ENCODE measurements around the gene SUPT5H.
"Not testable (repeated sequence)": the region's sequence is repeated elsewhere in the genome, so short reads cannot be mapped to it uniquely, and the experiment has no call there.

SUPT5H gene

DNA sequence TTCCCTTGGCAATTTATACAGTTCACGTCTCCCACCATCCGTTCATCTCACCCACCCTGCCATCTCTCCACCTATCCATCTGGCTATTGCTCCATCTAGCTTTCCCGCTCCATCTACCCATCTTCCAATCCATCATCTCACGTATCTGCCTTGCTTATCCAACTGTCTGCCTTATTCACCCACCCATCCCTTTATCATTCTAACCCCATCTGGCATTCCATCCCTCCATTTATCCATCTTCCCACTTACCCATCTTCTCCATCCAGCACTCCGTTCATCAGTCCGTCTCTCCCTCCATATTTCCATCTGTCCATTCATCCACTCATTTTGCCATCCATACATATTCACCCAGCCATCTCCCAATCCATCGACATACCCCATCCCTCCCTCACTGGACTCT, 19.6 kb upstream of the SUPT5H start:
- DNase-seq (ENCODE audit: low read depth), result no peak

DNA sequence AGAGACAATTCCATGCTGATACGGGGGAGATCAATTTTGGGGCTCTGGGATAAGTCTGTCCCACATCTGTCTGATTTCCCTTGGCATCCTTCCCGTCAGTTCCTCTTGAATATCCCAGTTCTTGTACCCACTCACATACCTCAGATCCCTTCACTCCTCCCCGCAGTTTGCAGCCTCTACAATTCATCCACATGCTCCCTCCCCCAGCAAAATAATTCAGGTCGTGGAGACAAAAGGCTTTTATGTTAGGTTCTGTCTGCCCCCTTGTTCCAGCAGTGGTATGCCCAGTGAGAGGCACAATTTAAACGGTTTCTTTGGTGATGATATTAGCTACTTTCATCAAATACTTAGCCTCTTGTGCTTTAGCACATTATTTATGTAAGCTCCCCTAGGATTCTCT, 19.2 kb upstream of the SUPT5H start:
- DNase-seq (ENCODE audit: low read depth), result no peak

DNA sequence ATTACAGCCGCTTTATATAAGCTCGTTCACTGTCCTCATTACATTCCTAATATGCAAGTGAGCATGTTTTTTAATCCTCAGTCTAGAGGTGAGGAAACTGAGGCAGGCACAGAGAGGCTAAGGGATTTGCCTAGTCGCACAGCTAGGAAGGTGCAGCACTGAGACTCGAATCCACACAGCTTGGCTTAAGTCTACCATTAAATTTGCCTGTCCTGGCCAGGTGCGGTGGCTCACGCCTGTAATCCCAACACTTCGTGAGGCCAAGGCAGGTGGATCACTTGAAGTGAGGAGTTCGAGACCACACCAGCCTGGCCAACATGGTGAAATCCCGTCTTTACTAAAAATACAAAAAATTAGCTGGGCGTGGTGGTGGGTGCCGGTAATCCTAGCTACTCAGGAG, 17.7 kb upstream of the SUPT5H start:
- DNase-seq (ENCODE audit: low read depth), result no peak

DNA sequence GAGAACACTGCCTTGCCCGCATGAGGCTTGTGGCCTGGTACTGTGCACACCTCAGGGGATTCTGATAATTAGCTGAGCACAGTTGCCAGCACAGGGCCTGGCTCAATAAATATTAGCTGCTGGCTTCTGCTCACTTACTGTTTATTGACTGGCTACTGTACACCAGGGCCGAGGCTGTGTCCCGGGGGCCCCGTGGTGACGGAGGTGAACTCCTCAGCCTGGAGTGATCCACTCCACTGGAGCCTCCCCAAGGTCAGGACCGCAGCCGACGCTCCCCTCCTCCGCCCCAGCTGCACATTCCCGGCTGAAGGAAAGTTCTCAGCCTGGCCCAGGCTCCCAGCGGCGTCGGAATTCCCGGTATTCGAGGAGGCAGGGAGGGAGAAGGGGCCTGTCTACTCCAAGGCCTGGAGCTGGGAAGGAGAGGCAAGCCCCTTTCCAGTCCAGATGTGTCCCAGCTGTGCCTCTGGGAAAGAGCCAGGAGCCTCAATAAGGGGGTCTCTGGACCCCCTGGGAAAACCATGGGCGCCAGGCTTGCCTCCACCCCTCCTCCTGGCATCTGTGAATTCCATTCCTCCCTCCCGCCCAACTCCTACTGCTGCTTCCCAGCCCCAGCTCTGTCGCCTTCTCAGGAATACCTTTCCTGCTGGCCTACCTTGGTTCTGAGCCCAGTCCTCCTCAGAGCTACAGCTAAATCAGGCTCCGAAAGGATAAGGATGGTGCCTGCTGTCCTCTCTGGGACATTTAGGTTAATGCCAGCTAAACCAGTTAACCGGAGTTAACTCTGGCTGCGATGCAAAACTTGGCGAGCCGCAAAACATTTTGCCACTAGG, 16.9 kb upstream of the SUPT5H start:
- DNase-seq (ENCODE audit: low read depth), result no peak

DNA sequence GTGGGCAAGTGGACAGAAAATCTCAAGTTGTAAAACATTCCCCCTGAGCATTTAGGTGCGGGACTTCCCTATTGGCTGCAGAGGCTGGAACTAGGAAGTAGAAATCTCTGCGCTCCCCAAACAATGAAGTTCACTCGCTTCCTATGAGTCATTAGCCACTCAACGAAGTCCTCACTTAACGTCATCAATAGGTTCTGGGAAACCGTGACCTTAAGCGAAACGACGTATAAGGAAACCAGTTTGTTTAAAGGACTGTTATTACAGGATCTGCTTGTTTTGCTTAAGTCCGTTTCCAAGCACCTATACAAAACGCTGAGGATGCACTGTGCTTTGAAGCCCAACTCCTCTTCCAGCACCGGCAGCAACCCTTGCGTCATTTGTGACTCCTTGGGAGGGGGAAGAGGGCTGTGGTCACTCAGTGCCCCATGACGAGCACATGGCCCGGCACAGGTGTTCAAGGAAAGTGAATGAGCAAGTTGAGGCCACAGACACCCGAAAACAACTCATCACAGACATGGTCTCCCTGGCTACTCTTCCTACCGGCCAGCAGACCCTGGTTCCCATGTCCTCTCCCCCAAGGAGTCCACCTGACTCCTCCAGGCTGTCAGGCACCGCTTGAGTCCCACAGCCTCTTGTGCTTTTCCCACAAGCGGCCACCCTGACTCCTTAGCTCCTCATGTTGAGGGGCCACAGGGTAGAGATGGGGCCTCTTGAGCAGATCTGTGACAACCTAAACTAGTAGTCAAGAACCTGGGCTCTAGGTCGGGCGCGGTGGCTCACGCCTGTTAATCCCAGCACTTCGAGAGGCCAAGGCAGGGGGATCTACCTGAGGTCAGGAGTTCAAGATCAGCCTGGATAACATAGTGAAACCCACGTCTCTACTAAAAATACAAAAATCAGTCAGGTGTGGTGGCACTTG, 14.4 kb upstream of the SUPT5H start:
- DNase-seq (ENCODE audit: low read depth), result no peak

DNA sequence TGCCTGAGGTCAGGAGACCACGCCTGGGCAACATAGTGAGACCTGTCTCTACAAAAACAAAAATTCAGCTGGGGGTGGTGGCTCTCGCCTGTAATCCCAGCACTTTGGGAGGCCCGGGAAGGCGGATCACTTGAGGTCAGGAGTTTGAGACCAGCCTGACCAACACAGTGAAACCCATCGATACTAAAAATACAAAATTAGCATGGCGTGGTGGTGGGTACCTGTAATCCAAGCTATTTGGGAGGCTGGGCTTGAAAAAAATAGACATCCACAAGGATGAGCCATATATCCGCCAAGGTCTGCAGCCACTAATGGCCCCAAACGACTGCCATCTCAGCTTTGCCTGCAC, 12.7 kb upstream of the SUPT5H start:
- no peak for DNase-seq (ENCODE audit: low read depth)

DNA sequence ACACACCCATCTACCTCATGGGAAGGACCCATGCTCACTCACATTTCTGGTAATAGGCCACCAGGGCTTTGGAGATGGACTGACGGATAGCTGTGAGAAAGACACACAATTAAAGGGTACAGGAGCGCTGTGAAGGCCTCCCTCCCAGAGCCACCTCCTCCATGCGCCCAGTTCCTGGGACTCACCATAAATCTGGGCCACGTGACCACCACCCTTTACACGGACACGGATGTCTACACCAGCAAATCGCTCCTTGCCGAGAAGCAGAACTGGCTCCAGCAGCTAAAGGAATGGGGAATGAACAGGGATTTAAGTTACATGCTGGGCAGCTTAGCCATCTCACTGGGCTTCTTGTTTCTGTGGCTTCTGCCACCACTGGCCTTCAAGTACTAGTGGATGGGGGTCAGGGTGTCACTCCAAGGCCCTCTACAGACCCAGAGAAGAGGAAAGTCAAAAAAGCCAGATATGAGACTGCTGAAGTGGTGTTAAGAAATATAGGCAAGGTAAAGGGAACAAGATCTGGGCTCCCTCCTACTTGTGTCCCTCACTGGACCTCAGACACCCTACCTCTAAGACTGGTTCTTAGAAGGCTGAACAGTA, 11.8 kb upstream of the SUPT5H start:
- no peak for DNase-seq (ENCODE audit: low read depth)

DNA sequence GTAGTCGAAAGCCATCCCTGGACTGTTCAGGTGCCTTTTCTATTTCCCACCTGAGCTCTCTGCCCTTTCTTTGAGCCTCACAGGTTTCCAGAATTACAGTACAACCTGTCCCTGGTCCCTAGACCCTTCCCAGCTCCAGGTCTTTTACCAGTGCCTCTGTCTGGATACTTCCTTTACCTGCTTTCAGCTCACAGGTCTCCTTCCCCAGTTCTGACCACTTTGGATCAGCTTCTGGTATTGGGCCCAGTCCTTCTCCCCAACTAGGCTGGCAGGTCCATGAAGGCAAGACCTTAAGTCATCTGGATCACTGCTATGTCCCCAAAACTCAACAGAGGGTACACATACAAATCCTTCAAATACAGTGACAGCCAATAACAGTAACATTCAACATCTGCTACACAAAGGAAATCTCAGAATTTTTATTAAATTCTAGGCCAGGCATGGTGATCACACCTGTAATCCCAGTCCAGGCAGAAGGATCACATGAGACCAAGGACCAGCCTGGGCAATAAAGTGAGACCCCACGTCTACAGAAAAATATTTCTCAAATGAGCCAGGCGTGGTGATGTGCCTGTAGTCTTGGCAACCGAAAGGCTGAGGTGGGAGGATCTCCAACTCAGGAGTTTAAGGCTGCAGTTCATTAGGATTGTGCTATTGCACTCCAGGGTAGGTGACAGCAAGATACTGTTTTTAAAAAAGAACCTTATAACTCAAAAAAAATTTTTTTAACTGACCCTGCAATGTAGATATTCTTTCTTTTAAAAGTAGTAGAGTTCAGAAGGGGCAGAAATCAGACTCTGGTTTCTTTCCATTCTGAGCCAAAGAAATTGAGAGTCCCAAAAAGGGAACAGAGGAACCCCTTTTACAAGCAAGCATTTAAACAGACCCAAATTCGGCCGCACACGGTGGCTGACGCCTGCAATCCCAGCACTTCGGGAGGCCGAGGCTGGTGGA, 11.0 kb upstream of the SUPT5H start:
- DNase-seq (ENCODE audit: low read depth), result no peak

DNA sequence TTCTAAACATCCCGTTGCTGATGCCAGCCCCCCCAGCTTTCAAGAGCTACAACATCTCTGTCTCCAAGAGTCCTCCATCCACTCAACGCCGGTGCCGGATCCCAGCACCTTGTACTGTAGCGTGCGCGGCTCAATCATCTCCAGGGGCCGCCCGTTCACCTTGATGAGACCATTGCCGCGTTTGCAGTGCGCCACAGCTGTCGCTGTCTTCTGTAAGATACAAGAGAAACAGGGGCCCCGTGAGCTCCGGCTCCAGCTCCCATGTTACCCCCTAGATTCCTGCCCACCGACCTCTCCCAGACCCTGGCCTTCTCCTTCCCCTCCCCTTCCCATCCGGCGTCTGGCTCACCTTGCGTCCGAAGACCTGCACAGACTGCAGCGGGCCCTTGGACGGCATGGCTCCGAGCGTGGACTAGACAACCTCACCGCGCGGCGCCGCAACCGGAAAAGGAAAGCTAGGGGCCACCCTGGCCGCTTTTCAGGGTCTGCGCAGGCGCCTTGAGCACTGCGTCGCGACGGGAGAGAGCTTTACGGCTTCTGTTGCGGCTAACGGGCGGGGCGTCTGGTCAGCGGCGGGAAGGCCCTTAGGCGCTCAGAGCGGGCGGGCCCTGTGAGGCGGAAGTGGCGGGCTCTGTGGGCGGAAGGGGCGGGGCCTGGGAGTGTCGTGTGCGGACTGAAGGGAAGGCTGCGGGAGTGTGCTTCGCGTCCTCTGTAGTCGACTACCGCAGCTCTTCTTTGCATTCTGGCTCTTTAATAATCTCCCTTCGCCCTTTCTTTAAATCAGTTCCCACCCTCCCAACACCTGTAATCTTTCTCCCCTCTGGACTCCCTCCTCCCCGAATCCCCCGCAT, 9.7 kb upstream of the SUPT5H start, which contains the start of gene RPS16:
RPS16 (minus strand) TSS at position 451 of the 851 bp plus-strand sequence; CDS start at position 397, 54 bp downstream.
- DNase-seq (ENCODE audit: low read depth), result peak; percentile 99

DNA sequence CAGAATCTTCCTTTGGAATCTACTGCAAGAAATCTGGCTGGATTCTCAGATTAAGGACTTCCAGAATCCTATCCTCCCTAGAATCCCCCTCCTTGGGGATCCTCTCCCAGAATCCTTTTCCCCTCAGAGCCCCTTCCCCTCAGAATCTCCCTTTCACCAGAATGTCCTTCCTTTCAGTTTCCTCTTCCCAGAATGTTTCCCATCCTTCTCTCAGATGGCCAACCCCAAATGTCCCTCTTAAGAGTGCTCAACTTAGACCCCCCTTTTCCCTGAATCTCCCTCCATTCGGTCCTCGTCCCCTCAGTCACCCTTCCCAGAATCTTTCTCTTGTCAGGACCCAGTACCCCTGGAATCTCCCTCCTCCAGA, 9.0 kb upstream of the SUPT5H start:
- DNase-seq (ENCODE audit: low read depth), result no peak

DNA sequence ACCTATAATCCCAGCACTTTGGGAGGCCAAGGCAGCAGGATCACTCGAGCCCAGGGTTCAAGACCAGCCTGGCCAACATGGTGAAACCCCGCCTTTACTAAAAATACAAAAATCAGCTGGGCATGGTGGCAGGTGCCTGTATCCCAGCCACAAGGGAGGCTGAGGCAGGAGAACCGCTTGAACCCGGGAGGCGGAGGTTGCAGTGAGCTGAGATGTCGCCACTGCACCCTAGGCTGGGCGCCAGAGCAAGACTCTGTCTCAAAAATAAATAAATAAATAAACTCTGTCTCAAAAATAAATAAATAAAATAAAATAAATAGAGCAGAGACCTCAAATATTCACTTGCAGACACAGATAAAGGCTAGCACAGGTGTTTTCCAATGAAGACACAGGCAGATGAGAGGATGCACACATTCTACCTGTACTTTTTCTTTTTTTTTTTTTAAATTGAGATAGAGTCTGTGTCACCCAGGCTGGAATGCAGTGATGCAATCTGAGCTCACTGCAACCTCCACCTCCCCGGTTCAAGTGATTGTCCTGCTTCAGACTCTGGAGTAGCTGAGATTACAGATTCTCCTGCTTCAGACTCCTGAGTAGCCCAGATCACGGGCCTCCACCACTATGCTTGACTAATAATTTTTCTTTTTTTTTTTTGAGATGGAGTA, 7.0 kb upstream of the SUPT5H start:
- no peak for DNase-seq (ENCODE audit: low read depth)

DNA sequence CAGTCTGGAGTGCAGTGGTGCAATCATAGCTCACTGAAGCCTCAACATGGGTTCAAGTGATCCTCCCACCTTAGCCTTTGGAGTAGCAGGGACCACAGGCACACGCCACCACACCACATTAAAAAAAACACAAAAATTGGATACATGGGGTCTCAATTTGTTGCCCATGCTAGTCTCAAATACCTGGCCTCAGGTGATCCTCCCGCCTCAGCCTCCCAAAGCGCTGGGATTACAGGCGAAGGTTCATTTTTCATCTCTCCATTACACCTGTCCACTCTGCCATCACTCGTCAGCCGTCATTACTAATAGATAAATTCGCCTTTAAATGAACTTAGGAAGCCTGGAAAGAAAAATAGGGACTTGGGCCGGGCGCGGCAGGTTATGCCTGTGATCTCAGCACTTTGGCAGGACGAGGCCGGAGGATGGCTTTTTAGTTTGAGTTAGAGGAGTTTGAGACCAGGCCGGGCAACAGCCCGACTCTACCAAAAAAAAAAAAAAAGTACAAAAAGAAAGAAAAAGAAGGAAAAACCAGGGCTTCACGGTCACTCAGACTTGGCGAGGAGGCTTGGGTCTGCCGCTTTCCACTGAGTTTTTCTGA, 685 bp upstream of the SUPT5H start:
- no peak for DNase-seq (ENCODE audit: low read depth)

DNA sequence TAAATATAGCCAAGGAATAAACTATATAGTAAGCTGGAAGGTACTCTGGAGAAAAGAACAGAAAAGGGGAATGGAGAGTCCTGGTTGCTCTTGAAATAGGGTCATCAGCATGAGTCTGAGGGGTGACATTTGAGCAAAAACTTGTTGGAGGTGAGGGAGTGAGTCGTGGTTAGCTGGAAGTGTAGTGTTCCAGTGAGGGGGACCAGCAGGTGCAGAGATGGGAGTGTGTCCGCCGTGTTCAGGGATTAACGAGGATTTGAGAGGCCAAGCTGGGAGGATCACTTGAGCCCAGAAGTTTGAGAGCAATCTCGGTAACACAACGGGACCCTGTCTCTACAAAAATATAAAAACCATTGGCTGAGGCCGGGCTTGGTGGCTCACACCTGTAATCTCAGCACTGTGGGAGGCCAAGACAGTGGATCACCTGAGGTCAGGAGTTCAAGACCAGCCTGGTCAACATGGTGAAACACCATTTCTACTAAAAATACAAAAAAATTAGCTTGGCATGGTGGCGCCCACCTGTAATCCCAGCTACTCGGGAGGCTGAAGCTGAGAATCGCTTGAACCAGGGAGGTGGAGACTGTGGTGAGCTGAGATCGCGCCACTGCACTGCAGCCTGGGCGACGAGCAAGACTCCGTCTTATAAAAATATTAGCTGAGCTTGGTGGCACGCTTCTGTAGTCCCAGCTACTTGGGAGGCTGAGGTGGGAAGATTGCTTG, 1.1 kb downstream of the SUPT5H start:
- no peak for DNase-seq (ENCODE audit: low read depth)

DNA sequence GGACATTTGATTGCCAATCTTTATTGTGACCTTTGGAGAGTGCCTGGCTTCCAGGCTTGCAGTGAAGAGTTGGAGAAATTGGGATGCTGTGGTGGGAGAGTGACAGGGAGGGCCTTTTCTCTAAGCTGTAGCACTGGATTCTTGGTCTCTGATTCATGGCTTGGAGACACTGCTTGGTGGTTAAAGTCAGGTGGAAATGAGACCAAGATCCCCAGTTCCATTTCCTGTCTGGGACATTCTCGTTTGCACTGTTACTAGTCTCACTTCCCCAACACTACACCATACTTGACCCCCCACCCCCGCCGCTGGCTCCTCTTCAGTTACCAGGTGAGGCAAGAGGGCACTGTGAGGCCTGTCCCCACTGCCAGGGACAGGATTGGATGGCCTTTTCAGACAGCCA, 2.9 kb downstream of the SUPT5H start:
- DNase-seq (ENCODE audit: low read depth), result no peak

DNA sequence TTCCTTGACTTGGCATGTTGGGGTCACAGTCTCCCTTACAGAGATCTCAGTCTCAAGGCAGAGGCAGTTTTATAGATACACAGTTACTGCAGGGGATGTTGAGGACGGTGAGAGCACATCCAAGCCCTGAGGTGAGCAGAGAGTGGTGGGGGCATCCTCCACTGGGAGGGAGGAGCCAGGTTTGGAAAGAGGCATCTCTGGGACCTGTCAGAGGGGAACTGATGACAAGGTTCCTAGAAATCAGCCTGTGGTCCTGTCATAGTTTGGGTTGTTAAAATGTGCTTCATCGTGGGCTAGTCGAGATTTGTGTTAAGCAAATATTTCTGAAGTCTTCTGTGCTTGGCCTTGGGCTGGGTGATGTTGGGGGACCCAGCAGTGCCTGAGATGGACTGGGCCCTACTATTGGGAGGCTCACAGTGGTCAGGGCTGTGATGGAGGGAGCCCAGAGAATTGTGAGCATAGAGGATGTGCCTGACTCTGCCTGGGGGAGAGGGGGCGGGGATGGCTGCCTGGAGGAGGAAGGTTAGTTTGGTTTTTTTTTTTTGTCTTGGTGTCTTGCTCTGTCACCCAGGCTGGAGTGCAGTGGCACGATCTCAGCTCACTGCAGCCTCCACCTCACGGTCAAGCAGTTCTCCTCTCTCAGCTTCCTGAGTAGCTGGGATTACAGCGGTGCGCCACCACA, 3.9 kb downstream of the SUPT5H start:
- DNase-seq (ENCODE audit: low read depth), result no peak

DNA sequence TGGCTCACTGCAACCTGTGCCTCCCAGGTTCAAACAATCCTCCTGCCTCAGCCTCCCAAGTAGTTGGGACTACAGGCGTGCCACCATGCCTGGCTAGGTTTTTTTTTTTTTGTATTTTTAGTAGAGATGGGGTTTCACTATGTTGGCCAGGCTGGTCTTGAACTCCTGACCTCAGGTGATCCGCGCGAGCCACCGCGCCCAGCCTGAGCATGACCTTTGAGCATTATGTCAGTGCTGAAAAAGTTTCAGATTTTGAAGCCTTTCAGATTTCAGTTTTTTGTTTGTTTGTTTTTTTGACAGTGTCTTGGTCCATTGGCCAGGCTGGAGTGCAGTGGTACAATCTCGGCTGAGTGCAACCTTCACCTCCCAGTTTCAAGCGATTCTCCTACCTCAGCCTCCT, 5.9 kb downstream of the SUPT5H start:
- not testable (repeated sequence) for DNase-seq (ENCODE audit: low read depth)

DNA sequence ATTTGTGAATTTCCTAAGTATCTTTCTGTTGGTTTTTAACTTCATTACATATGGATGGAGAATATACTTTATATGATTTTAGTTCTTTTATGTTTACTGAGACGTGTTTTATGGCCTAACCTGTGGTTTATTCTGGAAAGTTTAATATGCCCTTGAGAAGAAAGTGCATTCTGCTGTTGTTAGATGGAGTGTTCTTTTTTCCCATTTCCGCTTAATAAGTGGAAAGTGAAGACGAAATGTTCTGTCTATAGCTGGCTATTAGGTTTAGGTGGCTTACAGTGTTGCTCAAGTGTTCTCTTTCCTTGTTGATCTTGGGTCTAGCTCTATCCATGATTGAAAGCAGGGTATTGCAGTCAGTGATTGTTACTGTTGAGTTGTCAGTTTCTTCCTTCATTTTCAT, 18.0 kb downstream of the SUPT5H start:
- DNase-seq (ENCODE audit: low read depth), result no peak

DNA sequence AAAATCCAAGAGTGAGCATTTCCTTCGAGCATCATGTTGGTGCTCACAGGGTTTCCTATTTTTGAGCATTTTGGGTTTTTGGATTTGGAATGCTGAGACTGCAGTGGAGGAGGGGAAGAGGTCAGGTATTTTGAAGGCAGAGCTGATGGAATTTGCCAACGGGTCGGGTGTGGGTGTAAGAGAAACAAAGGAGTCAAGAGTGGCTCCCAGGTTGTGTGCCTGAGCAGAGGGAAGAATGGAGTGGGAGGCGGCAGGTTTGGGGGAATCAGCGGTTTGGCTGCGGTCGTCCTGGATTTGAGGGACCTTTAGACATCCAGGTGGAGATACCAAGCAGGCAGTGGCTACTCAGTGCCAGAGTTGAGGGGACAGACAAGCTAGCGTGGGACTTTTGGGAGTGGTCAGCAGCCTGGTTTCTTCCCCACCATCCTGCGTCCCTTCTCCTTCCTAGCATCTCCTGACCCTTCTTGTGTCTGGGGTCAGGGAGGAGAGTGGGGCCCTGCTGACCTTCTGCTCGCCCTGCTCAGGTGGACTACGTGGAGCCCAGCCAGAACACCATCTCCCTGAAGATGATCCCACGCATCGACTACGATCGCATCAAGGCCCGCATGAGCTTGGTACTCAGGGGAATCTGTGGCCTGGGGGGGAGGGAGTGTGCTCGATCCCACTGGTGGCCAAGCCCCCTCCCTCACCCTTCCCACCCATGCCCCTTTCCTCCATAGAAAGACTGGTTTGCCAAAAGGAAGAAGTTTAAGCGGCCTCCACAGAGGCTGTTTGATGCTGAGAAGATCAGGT, 20.8 kb downstream of the SUPT5H start:
- DNase-seq (ENCODE audit: low read depth), result no peak

All from stimulated activated CD8-positive, alpha-beta memory T cell treated with anti-CD3 and anti-CD28 coated beads, Interleukin-15, amount 100 ng/mL, for 24 hours (primary cell).